Hepatocyte (in vitro differentiated cells): ENCODE data around the gene SDK1. TPM values are rescaled to one million over a fixed set of nuclear protein-coding genes. Genes with fewer than 3 reads are reported as not detected.

ENCODE experiments used
- DNase-seq: peaks from one replicate; pipeline ENCODE4 v3.0.0-alpha.2; 2016; ENCODE audit warnings: low spot score
- H2AFZ ChIP-seq: fragments of 200-600 bp; sonication (generic); 2 replicates; pipeline ENCODE4 v1.6.0; 2016; ENCODE audit warnings: antibody characterized with exemption, mild to moderate bottlenecking
- H3K27ac ChIP-seq: fragments of 200-600 bp; sonication (generic); 2 replicates; pipeline ENCODE4 v1.5.1; 2016; ENCODE audit warnings: mild to moderate bottlenecking
- H3K27me3 ChIP-seq: fragments of 200-600 bp; sonication (generic); 2 replicates; pipeline ENCODE4 v1.6.1; 2016
- H3K36me3 ChIP-seq: fragments of 200-600 bp; sonication (generic); replicated peaks from 2 replicates; pipeline ENCODE4 v1.5.1; 2016; ENCODE audit warnings: low read depth; ENCODE audit not compliant: insufficient read depth
- H3K4me1 ChIP-seq: fragments of 200-600 bp; sonication (generic); 2 replicates; pipeline ENCODE4 v1.5.1; 2016; ENCODE audit warnings: mild to moderate bottlenecking, moderate library complexity; ENCODE audit not compliant: insufficient read depth
- H3K4me2 ChIP-seq: fragments of 200-600 bp; sonication (generic); 2 replicates; pipeline ENCODE4 v1.6.0; 2016
- H3K4me3 ChIP-seq: fragments of 200-600 bp; sonication (generic); 2 replicates; pipeline ENCODE4 v1.5.1; 2016; ENCODE audit warnings: mild to moderate bottlenecking
- H3K79me2 ChIP-seq: fragments of 200-600 bp; sonication (generic); 2 replicates; pipeline ENCODE4 v1.6.0; 2017; ENCODE audit warnings: mild to moderate bottlenecking
- H3K9me2 ChIP-seq: fragments of 200-600 bp; sonication (generic); replicated peaks from 2 replicates; pipeline ENCODE4 v1.6.0; 2017; ENCODE audit warnings: mild to moderate bottlenecking; ENCODE audit not compliant: insufficient read depth
- H3K9me3 ChIP-seq: fragments of 200-600 bp; sonication (generic); 2 replicates; pipeline ENCODE4 v1.5.1; 2016; ENCODE audit warnings: low read depth, mild to moderate bottlenecking
- H4K20me1 ChIP-seq: fragments of 200-600 bp; sonication (generic); 2 replicates; pipeline ENCODE4 v1.6.0; 2016; ENCODE audit warnings: mild to moderate bottlenecking; ENCODE audit not compliant: insufficient read depth, poor library complexity, severe bottlenecking
- EZH2 ChIP-seq: fragments of 200-600 bp; sonication (generic); IDR thresholded peaks from 2 replicates; pipeline ENCODE4 v1.6.1; 2016; ENCODE audit warnings: antibody characterized with exemption, mild to moderate bottlenecking, borderline replicate concordance
- EZH2phosphoT487 ChIP-seq: fragments of 200-600 bp; sonication (generic); IDR thresholded peaks from one replicate; pipeline ENCODE4 v1.6.1; 2018; ENCODE audit warnings: antibody characterized with exemption, mild to moderate bottlenecking, low read depth, moderate library complexity; ENCODE audit not compliant: unreplicated experiment, severe bottlenecking
- WGBS: methylation state at CpG from one replicate; pipeline ENCODE4 v1.1.6; 2016; ENCODE audit warnings: low lambda C conversion rate; ENCODE audit errors: missing lambda C conversion rate; 5-methylcytosine and 5-hydroxymethylcytosine counted together
- polyA plus RNA-seq: library from polyadenylated mRNA; unstranded; fragments of >200 nt; fragmentation: Nextera tagmentation; extraction: Ambion mirVana; gene quantifications from 2 replicates; pipeline ENCODE4 v1.2.1, GENCODE V29; 2016
- total RNA-seq: library from RNA; depleted of rRNA; stranded (reverse); fragments of >200 nt; gene quantifications from 2 replicates; pipeline ENCODE4 v1.2.3, GENCODE V29; 2014
- TF ChIP-seq, protein P1 (sequence below): fragments of 200-600 bp; sonication (generic); IDR thresholded peaks from 2 replicates; pipeline ENCODE4 v1.5.1; 2016; ENCODE audit warnings: antibody characterized with exemption, mild to moderate bottlenecking; ENCODE audit not compliant: poor library complexity

Gene SDK1
- total and polyA plus RNA-seq, 2 experiments from 2014 or later: 4.3 to 10.0 TPM

DNA sequence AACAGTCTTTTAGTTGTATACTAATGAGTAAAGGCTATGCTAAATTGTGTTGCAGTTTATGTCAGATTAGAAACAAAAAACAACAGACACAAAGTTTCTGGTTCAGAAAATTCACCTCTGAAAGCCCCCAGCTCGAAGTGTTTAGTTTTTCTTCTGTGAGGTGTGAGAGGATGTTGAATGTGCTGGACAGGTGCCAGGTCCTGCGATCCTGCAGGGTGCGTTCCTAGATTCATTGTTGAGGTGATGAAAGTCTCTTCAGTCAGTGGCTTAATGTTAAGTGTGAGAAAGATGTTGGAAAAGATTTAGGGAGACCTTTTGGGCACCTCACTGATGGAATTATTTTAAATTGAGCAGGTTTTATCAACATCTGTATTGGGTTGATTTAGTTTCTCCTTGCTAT is 287.3 kb downstream of the SDK1 start:
- TF ChIP-seq, protein P1, sequence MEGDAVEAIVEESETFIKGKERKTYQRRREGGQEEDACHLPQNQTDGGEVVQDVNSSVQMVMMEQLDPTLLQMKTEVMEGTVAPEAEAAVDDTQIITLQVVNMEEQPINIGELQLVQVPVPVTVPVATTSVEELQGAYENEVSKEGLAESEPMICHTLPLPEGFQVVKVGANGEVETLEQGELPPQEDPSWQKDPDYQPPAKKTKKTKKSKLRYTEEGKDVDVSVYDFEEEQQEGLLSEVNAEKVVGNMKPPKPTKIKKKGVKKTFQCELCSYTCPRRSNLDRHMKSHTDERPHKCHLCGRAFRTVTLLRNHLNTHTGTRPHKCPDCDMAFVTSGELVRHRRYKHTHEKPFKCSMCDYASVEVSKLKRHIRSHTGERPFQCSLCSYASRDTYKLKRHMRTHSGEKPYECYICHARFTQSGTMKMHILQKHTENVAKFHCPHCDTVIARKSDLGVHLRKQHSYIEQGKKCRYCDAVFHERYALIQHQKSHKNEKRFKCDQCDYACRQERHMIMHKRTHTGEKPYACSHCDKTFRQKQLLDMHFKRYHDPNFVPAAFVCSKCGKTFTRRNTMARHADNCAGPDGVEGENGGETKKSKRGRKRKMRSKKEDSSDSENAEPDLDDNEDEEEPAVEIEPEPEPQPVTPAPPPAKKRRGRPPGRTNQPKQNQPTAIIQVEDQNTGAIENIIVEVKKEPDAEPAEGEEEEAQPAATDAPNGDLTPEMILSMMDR: no peak
- TF ChIP-seq EZH2 (no peak), EZH2phosphoT487 (no peak)
- H3K36me3 ChIP-seq: no peaks in the 10 kb centered on the region
- no peak overlapping the region for H3K4me2 ChIP-seq
- H3K4me1 ChIP-seq: no peaks in the 10 kb centered on the region
- H2AFZ ChIP-seq: no peak overlapping the region
- H4K20me1 ChIP-seq: no peaks in the 10 kb centered on the region
- no peaks in the 10 kb centered on the region for H3K9me3 ChIP-seq
- H3K27ac ChIP-seq: no peak overlapping the region
- DNase-seq: no peak
- no peak overlapping the region for H3K4me3 ChIP-seq
- no peaks in the 10 kb centered on the region for H3K9me2 ChIP-seq
- no peaks in the 10 kb centered on the region for H3K79me2 ChIP-seq
- WGBS: 81% methylated on average over 3 of the region's 3 CpGs
- no peaks in the 10 kb centered on the region for H3K27me3 ChIP-seq

DNA sequence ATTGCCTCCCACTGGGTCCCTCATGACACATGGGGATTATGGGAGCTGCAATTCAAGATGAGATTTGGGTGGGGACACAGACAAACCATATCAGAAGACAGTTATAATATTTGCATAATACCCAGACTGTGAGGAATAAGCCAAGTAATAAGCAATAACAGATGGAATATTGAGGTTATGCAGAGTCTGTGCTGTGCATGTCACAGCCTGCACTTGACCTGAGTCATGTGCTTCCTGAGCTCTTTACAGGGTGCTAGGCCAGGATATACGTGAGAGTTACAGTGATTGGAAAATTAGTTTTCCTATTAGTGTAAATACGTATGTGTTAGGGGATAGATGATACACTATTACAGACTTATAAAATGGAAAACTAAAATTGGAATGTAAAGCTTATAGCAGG is 288.7 kb downstream of the SDK1 start:
- Histone ChIP-seq H3K27ac (no peak overlapping the region), H3K9me3 (no peaks in the 10 kb centered on the region), H2AFZ (no peak overlapping the region)

DNA sequence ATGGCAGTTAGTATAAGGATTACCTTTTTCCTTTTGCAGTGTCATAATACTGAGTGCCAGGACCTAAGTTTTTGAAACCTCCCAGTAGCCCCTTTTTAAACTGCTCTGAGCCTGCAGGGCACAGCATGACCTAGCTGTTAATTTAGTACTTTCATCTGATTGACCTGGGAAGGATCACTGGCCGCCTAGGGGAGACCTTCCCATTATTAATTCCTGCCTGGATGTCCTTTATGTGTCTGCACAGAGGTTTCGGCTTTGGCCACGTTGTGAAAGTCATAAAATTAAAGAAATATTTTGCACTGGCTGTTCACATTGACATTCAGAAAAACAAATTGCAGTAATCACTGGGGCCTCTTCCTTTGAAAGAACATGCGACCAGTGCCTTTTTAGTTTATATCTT is 290.2 kb downstream of the SDK1 start:
- Histone ChIP-seq H4K20me1 (no peaks in the 10 kb centered on the region), H3K27ac (no peak overlapping the region), H2AFZ (no peak overlapping the region), H3K9me3 (no peaks in the 10 kb centered on the region), H3K27me3 (no peaks in the 10 kb centered on the region), H3K36me3 (no peaks in the 10 kb centered on the region), H3K4me2 (no peak overlapping the region), H3K9me2 (no peaks in the 10 kb centered on the region), H3K4me1 (no peaks in the 10 kb centered on the region), H3K4me3 (no peak overlapping the region), H3K79me2 (no peaks in the 10 kb centered on the region)
- WGBS: 67% methylated on average over 4 of the region's 4 CpGs
- no peak for DNase-seq
- TF ChIP-seq EZH2: no peak
- no peak for TF ChIP-seq EZH2phosphoT487
- TF ChIP-seq, protein P1: no peak

More for the DNA sequence above, 288.7 kb downstream of the SDK1 start:
- Histone ChIP-seq H3K4me3 (no peak overlapping the region), H3K9me2 (no peaks in the 10 kb centered on the region), H3K4me2 (no peak overlapping the region), H3K36me3 (no peaks in the 10 kb centered on the region), H3K27me3 (no peaks in the 10 kb centered on the region), H4K20me1 (no peaks in the 10 kb centered on the region), H3K4me1 (no peaks in the 10 kb centered on the region), H3K79me2 (no peaks in the 10 kb centered on the region)
- DNase-seq: no peak
- TF ChIP-seq EZH2phosphoT487: no peak
- no peak for TF ChIP-seq EZH2
- TF ChIP-seq, protein P1: no peak
- whole genome bisulfite sequencing: 71% methylated on average over 2 of the region's 2 CpGs

DNA sequence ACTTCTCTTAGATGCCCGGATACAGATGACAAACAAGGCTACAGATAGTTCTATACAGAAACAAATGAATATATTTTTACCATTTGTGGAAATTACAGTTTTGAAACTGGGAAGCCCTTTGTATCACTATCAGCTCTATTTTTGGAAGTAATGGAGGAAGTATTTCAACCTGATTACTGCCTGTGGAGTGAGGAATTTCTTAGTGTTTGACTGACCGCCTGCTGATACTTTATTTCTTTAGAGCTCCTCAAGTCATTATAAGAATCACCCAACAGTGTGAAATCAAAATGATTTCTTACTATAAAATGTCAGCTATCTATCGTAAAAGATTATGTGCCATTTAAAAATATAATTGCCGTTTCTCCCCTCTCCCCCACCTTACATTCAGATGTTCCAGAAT is 290.9 kb downstream of the SDK1 start:
- Histone ChIP-seq H3K4me1 (no peaks in the 10 kb centered on the region), H2AFZ (no peak overlapping the region), H4K20me1 (no peaks in the 10 kb centered on the region), H3K27ac (no peak overlapping the region), H3K4me3 (no peak overlapping the region), H3K4me2 (peak overlapping the region; percentile 66), H3K36me3 (no peaks in the 10 kb centered on the region), H3K9me3 (no peaks in the 10 kb centered on the region), H3K27me3 (no peaks in the 10 kb centered on the region), H3K79me2 (no peaks in the 10 kb centered on the region), H3K9me2 (no peaks in the 10 kb centered on the region)
- WGBS: 68% methylated on average over 4 of the region's 4 CpGs
- TF ChIP-seq EZH2phosphoT487: no peak
- TF ChIP-seq, protein P1: no peak
- TF ChIP-seq EZH2: no peak
- DNase-seq: no peak
